AG09319 (cell line): ENCODE results near the gene TCP11L2.
"Not testable (repeated sequence)": the region's sequence is repeated elsewhere in the genome, so short reads cannot be mapped to it uniquely, and the experiment has no call there.

Source experiments
- DNase-seq: peaks from one replicate; pipeline ENCODE4 v3.0.0-alpha.2; 2010; ENCODE audit warnings: low read depth; ENCODE audit errors: extremely low read depth
- TF ChIP-seq, protein P1 (sequence below): IDR thresholded peaks from 2 replicates; pipeline ENCODE4 v1.5.1; 2011; ENCODE audit warnings: low read depth, mild to moderate bottlenecking, inconsistent platforms, low read length, moderate library complexity

Gene TCP11L2

DNA sequence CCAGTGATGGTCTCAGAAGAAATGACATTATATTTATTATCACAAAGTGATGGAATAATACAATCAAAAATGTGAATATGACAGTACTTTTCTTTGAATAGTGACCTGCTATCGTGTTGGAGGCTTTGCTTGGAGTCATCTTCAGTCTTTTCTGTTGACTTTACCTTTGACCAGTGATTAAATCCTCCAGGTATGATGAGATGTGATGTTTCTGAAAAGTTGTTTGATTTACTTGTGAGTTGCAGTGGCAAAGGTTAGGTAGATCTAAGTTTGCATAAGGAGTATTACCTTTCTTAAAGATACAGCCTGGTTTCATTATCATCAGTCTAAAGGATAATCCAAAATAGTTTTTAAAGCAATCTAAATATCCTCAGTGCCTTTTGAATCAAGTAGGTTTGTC lies 4.6 kb downstream of the TCP11L2 start:
- DNase-seq = no peak
- TF ChIP-seq, protein P1, sequence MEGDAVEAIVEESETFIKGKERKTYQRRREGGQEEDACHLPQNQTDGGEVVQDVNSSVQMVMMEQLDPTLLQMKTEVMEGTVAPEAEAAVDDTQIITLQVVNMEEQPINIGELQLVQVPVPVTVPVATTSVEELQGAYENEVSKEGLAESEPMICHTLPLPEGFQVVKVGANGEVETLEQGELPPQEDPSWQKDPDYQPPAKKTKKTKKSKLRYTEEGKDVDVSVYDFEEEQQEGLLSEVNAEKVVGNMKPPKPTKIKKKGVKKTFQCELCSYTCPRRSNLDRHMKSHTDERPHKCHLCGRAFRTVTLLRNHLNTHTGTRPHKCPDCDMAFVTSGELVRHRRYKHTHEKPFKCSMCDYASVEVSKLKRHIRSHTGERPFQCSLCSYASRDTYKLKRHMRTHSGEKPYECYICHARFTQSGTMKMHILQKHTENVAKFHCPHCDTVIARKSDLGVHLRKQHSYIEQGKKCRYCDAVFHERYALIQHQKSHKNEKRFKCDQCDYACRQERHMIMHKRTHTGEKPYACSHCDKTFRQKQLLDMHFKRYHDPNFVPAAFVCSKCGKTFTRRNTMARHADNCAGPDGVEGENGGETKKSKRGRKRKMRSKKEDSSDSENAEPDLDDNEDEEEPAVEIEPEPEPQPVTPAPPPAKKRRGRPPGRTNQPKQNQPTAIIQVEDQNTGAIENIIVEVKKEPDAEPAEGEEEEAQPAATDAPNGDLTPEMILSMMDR = no peak

DNA sequence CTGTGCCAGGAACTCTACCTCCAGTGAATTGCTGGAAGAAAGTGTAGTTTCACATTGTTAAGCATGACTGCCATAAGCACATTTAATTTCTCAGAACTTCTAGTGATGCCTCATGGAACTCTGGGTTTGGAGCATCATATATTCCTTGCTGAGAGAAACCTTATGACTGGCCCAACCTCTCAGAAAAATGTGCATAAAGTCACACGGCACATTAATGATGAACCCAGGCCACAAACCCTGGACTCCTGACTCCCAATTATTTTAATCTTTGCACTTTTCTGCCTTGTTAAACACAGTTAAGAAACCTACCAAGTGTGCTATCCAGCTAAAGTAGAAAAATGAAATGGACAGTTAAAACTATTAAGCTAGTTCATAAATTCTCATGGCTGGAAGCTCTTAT lies 5.6 kb downstream of the TCP11L2 start:
- DNase-seq = no peak
- TF ChIP-seq, protein P1 = no peak

DNA sequence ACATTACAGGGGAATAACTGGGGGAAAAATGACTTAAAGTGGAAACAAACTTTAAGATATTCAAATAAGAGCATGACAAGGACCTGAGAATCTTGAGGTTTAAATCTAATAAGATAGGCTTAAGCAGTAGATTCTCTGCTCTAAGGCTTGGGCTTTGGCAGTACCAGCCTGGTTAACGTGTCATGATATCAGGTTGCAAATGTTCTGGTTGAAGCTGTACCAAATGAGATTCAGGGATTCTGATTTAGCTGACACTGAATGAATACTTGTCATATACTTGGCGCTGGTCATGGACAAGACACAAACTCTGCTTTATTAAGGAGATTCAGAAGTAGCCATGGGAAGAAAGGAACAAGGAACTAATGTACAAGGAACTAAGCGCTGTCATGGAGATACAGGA lies 6.1 kb downstream of the TCP11L2 start:
- TF ChIP-seq, protein P1 = no peak
- no peak for DNase-seq

- no peak for DNase-seq
Measured at GRCh38 chr12:106309671-106310505, 7.4 kb downstream of the TCP11L2 start.

GRCh38 chr12:106310687-106311086 lies 8.2 kb downstream of the TCP11L2 start:
- DNase-seq = no peak
- TF ChIP-seq, protein P1 = no peak

More at GRCh38 chr12:106309671-106310505, 7.4 kb downstream of the TCP11L2 start:
- TF ChIP-seq, protein P1 = no peak

GRCh38 chr12:106311139-106311538 lies 8.6 kb downstream of the TCP11L2 start:
- no peak for DNase-seq
- TF ChIP-seq, protein P1 = no peak

DNA sequence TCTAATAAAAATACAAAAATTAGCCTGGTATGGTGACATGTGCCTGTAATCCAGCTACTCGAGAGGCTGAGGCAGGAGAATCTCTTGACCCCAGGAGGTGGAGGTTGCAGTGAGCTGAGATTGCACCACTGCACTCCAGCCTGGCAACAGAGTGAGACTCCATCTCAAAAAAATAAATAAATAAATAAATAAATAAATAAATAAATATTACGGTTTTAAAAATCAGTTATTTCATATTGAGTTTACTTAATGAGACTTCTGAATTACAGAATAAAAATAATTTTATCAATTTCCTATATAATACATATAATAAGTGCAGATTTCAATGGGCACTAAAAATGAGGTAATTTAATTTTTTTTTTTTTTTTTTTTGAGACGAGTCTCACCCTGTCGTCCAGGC lies 10.9 kb downstream of the TCP11L2 start:
- not testable (repeated sequence) for DNase-seq

GRCh38 chr12:106315523-106315922 lies 13.0 kb downstream of the TCP11L2 start:
- TF ChIP-seq, protein P1 = no peak
- DNase-seq = no peak
